Inferior parietal cortex (tissue), 1 donor: ENCODE results near the gene TMCO4.
"Not testable (repeated sequence)": the region's sequence is repeated elsewhere in the genome, so short reads cannot be mapped to it uniquely, and the experiment has no call there.

ENCODE experiments used
- DNase-seq: peaks from one replicate; pipeline ENCODE4 v3.0.0-alpha.2; 2016; ENCODE audit errors: extremely low spot score

Gene TMCO4

DNA sequence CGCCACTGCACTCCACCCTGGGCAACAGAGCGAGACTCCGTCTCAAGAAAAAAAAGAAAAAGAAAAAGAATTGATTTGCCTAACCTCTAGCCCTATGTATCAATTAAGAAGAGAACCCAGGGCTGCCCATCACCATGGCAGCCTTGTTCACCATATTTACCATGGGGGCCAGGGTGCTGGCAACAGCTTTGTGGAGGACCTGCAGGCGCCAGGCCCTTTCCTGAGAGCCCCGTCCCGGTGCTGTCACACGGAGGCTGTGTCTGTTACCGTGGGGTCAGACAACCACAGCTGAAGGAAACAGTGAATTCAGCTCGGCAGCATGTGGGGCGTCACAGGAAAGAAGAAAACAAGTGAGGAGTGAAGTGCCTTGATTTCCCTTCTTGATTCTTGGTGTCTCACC, 162.1 kb downstream of the TMCO4 start:
- no peak for DNase-seq

DNA sequence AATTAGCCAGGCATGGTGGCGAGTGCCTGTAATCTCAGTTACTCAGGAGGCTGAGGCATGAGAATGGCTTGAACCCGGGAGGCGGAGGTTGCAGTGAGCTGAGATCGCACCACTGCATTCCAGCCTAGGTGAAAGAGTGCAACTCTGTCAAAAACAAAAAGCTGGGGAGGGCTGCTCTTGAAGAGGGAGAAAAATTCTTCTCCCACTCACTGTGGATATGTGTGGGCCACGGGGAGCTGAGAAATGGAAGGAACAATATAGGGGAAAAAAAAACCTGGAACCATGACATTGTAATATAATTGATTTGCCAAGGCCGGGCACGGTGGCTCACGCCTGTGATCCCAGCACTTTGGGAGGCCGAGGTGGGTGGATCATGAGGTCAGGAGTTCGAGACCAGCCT, 163.0 kb downstream of the TMCO4 start:
- DNase-seq = not testable (repeated sequence)

DNA sequence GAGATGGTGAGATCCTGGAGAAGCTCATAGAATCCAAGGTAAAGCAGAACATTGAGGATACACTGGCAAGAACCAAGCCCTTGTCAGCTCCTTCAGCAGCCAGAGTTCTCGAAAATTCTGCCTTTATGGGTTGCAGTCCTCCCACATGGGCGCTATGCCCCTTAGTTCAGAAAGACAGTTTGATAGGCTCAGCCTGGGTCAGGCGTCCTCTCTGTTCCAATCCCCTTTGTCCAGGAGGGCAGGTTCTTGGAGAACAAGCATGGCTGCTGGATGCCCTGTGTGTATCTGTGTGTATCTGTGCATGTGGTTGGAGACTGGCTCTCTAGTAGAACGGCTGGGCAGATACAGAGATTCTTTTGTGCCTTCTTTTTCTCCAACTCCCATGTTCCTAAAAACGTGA, 163.7 kb downstream of the TMCO4 start:
- DNase-seq = no peak

DNA sequence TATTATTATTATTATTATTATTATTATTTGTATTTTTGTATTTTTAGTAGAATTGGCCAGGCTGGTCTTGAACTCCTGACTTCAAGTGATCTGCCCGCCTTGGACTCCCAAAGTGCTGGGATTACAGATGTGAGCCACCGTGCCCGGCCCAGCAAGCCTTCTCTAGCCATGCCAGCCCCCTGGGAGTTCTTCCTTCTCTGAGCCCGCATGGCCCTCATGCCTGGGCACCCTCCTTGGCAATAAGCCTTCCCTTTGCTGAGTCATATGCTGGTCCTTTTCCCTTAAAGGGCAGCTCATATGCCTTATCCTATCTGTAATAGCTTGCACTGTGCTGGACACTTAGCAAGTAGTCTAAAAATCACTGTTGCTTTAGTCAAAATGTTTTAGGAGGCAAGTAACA, 164.1 kb downstream of the TMCO4 start:
- no peak for DNase-seq

DNA sequence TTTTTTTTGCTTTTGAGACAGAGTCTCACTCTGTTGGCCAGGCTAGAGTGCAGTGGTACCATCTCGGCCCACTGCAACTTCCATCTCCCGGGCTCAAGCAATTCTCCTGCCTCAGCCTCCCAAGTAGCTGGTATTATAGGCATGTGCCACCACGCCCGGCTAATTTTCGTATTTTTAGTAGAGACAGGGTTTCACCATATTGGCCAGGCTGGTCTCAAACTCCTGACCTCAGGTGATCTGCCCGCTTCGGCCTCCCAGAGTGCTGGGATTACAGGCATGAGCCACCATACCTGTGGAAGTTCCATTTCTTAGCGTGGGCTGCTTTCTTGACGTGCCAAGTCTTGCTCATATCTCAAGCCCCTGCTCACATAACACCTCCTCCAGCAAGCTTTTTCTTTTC, 164.7 kb downstream of the TMCO4 start:
- DNase-seq = not testable (repeated sequence)

DNA sequence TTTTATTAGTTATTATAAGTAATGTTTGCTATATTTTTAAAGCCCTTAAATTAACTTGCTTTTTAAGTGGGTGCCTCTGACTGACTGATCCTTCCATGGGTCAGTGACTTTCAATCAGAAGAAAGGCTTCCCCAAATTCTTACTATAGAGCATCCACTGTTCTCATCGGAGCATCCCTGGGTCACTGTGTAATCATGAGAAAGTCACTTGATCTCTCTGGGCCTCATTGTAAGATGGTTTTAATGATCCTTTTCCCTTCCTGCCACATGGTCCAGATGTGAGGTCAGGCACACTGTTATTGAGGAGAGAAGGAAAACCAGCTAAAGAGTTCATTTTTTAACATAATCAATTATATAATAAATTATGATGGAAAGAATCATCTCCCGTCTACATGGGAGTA, 166.6 kb downstream of the TMCO4 start:
- no peak for DNase-seq
